ENCODE results near the gene DPF3. TPM values are rescaled to one million over a fixed set of nuclear protein-coding genes. Genes with fewer than 3 reads are reported as not detected.

The DPF3 gene
- polyA plus RNA-seq, 1 experiment: 15.8 TPM

DNA sequence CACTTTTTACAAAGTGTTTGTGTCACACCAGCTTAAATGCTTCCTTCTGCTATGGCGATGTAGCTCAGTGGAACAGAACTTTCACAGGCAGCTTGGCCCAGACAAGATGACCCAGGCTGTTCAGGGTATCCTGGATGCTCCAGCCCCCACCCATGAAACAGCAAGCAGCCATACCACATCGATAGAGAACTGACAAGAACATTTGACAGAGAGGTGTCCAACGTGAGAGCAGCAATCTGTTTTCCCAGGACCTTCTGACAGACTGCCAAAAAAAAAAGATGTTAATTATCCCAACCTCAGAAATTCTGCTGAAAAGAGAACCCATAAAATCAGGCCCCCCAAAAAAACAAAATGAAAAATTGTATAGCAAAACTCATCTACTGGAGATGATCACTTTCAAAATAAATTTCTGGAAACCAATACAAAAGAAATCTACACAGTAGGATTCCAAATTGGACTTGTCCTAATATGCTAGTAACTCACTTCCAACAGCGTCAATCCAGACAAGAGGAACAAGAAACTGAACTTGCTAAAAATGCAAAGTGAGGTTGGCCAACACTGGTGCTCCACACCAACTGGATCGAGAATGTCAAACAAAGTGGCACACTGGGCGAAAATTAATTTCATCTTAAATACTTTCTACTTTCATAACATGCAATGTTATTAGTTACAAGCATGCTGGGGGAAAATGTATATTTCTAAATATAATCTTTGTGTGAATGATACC lies 118.8 kb downstream of the DPF3 start:
- TF ChIP-seq, protein P1, sequence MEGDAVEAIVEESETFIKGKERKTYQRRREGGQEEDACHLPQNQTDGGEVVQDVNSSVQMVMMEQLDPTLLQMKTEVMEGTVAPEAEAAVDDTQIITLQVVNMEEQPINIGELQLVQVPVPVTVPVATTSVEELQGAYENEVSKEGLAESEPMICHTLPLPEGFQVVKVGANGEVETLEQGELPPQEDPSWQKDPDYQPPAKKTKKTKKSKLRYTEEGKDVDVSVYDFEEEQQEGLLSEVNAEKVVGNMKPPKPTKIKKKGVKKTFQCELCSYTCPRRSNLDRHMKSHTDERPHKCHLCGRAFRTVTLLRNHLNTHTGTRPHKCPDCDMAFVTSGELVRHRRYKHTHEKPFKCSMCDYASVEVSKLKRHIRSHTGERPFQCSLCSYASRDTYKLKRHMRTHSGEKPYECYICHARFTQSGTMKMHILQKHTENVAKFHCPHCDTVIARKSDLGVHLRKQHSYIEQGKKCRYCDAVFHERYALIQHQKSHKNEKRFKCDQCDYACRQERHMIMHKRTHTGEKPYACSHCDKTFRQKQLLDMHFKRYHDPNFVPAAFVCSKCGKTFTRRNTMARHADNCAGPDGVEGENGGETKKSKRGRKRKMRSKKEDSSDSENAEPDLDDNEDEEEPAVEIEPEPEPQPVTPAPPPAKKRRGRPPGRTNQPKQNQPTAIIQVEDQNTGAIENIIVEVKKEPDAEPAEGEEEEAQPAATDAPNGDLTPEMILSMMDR (IDR thresholded peaks at IDR 0.05; ENCODE audit: low read depth, low read length): no peak
- no peak for DNase-seq (ENCODE audit: low read depth, low spot score)
- POLR2A ChIA-PET: no interaction called here
- Histone ChIP-seq H3K27me3 (ENCODE audit: control insufficient read depth, insufficient read depth, low read length) (no peaks in the 10 kb centered on the region), H3K27ac (ENCODE audit: low read depth, low read length) (no peak overlapping the region), H3K4me3 (ENCODE audit: low read depth, low read length) (no peak overlapping the region), H3K9me3 (ENCODE audit: control insufficient read depth, insufficient read depth, low read length) (peaks cover 8% of the 10 kb centered on the region; the same call in 1 of the 2 replicates)
- CTCF ChIA-PET: interaction anchor here (0.8 kb wide), 1 partner anchor 103 kb away, joined by 7 read pairs; no protein-coding TSS in a partner anchor

DNA sequence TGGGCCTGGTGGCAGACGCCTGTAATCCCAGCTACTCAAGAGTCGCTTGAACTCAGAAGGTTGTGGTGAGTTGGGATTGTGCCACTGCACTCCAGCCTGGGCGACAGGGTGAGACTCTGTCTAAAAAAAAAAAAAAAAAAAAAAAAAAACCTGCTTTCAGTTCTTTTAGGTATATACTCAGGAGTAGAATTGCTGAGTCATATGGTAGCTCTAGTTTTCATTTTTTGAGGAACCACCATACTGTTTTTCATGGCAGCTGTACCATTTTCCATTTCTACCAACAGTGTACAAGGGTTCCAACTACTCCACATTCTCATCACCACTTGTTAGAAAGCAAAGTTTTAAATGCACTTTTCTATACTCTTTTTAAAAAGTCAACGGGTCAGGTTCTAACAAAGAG lies 119.8 kb downstream of the DPF3 start:
- Histone ChIP-seq H3K9me3 (ENCODE audit: control insufficient read depth, insufficient read depth, low read length) (peaks cover 8% of the 10 kb centered on the region; the same call in 1 of the 2 replicates), H3K4me3 (ENCODE audit: low read depth, low read length) (no peak overlapping the region), H3K27me3 (ENCODE audit: control insufficient read depth, insufficient read depth, low read length) (no peaks in the 10 kb centered on the region), H3K27ac (ENCODE audit: low read depth, low read length) (no peak overlapping the region)
- DNase-seq (ENCODE audit: low read depth, low spot score): no peak
- ChIA-PET POLR2A (interaction anchor here (0.6 to 0.7 kb wide), 2 partner anchors 10 to 138 kb away, joined by 3 to 6 read pairs; no protein-coding TSS in a partner anchor), CTCF (interaction anchor here (0.6 to 2.0 kb wide), 4 partner anchors 104 to 257 kb away, joined by 4 to 8 read pairs (median 6); no protein-coding TSS in a partner anchor)
- TF ChIP-seq, protein P1 (IDR thresholded peaks at IDR 0.05; ENCODE audit: low read depth, low read length): no peak

DNA sequence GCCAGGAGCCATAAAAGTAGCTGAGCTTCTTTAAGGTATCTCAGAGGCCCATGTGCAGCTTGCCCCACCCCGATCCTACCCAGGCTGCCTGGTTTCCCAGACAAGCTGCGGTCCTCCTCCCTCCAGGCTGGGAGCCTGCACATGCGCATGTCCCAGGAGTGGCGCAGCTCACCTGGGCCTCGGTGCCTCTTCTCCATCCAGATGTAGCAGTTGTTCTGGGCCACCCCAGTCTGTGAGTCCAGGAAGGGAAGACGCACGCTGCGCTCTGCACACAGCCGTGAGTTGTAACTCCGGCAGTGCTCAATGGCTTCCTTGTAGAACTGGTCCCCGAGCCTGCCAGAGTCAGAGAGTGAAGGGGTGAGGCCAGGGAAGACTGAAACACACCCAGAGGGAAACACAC lies 122.3 kb downstream of the DPF3 start:
- Histone ChIP-seq H3K27me3 (ENCODE audit: control insufficient read depth, insufficient read depth, low read length) (no peaks in the 10 kb centered on the region), H3K27ac (ENCODE audit: low read depth, low read length) (no peak overlapping the region), H3K4me3 (ENCODE audit: low read depth, low read length) (no peak overlapping the region), H3K9me3 (ENCODE audit: control insufficient read depth, insufficient read depth, low read length) (no peaks in the 10 kb centered on the region)
- TF ChIP-seq, protein P1 (IDR thresholded peaks at IDR 0.05; ENCODE audit: low read depth, low read length): no peak
- POLR2A ChIA-PET: no interaction called here
- no peak for DNase-seq (ENCODE audit: low read depth, low spot score)
- CTCF ChIA-PET: no interaction called here

DNA sequence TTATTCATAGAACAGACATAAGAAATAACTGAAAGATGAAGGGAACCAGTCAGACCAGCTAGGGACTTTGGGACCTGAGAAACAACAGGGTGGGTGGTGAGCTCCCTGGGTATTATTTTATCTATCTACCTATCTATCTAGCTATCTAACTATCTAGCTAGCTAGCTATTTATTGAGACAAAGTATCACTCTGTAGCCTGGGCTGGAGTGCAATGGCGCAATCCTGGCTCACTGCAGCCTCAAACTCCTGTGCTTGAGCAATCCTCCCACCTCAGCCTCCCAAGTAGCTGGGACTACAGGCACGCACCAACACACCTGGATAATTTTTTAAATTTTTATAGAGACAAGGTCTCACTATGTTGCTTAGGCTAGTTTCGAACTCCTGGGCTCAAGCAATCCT lies 127.6 kb downstream of the DPF3 start:
- Histone ChIP-seq H3K27me3 (ENCODE audit: control insufficient read depth, insufficient read depth, low read length) (no peaks in the 10 kb centered on the region), H3K9me3 (ENCODE audit: control insufficient read depth, insufficient read depth, low read length) (0 out of 2 replicates have a peak, but pooled peaks cover 2% of the 10 kb centered on the region), H3K27ac (ENCODE audit: low read depth, low read length) (no peak overlapping the region), H3K4me3 (ENCODE audit: low read depth, low read length) (no peak overlapping the region)
- CTCF ChIA-PET: no interaction called here
- POLR2A ChIA-PET: no interaction called here
- TF ChIP-seq, protein P1 (IDR thresholded peaks at IDR 0.05; ENCODE audit: low read depth, low read length): no peak
- DNase-seq (ENCODE audit: low read depth, low spot score): no peak

DNA sequence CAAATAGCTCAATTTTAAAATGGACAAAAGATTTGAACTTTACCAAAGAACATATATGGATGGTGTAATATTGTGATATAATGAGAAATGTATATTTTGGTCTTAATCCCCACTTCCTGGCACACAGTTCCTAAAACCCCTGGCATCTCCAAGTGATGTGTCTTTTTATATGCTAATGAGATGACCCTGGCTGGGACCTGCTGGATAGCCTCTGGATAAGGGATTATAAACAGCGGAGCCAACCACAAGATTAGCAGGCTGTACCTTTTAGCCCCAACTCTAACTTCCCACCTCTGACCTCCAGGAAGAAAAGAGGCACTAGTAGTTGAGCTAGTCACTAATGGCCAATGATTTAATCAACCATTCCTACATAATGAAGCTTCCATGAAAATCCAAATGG lies 130.0 kb downstream of the DPF3 start:
- TF ChIP-seq, protein P1 (IDR thresholded peaks at IDR 0.05; ENCODE audit: low read depth, low read length): no peak
- no peak for DNase-seq (ENCODE audit: low read depth, low spot score)
- Histone ChIP-seq H3K27me3 (ENCODE audit: control insufficient read depth, insufficient read depth, low read length) (no peaks in the 10 kb centered on the region), H3K27ac (ENCODE audit: low read depth, low read length) (no peak overlapping the region), H3K9me3 (ENCODE audit: control insufficient read depth, insufficient read depth, low read length) (peaks cover 10% of the 10 kb centered on the region), H3K4me3 (ENCODE audit: low read depth, low read length) (no peak overlapping the region)
- ChIA-PET CTCF (no interaction called here), POLR2A (interaction anchor here (0.6 kb wide), 1 partner anchor 10 kb away, joined by 6 read pairs; no protein-coding TSS in a partner anchor)

Measured in AG04450 (cell line).